LNCaP clone FGC (cell line): Measurements from ENCODE around the gene LSM4.

Experiments
- DNase-seq: peaks from one replicate; pipeline ENCODE4 v3.0.0-alpha.2; 2011; ENCODE audit warnings: low read depth
- H3K4me3 ChIP-seq: 2 replicates; pipeline ENCODE4 v1.5.1; 2011; ENCODE audit warnings: mild to moderate bottlenecking, low read depth, low read length, control low read depth
- TF ChIP-seq, protein P1 (sequence below): IDR thresholded peaks from 2 replicates; pipeline ENCODE4 v1.5.1; 2012; ENCODE audit warnings: mild to moderate bottlenecking; ENCODE audit not compliant: control insufficient read depth, insufficient read depth; ENCODE audit errors: extremely low read depth

LSM4 gene

GRCh38 chr19:18306209-18306887 lies 16.5 kb downstream of the LSM4 start:
- TF ChIP-seq, protein P1, sequence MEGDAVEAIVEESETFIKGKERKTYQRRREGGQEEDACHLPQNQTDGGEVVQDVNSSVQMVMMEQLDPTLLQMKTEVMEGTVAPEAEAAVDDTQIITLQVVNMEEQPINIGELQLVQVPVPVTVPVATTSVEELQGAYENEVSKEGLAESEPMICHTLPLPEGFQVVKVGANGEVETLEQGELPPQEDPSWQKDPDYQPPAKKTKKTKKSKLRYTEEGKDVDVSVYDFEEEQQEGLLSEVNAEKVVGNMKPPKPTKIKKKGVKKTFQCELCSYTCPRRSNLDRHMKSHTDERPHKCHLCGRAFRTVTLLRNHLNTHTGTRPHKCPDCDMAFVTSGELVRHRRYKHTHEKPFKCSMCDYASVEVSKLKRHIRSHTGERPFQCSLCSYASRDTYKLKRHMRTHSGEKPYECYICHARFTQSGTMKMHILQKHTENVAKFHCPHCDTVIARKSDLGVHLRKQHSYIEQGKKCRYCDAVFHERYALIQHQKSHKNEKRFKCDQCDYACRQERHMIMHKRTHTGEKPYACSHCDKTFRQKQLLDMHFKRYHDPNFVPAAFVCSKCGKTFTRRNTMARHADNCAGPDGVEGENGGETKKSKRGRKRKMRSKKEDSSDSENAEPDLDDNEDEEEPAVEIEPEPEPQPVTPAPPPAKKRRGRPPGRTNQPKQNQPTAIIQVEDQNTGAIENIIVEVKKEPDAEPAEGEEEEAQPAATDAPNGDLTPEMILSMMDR: no peak
- DNase-seq: no peak
- H3K4me3 ChIP-seq: no peak overlapping the region

- TF ChIP-seq, protein P1: no peak
- DNase-seq: no peak
- no peak overlapping the region for H3K4me3 ChIP-seq
These were observed 18.2 kb downstream of the LSM4 start for GRCh38 chr19:18304458-18305310.

GRCh38 chr19:18304208-18304457 lies 18.7 kb downstream of the LSM4 start:
- no peak for DNase-seq
- TF ChIP-seq, protein P1: no peak
- H3K4me3 ChIP-seq: no peak overlapping the region

- TF ChIP-seq, protein P1: no peak
- DNase-seq: no peak
- H3K4me3 ChIP-seq: no peak overlapping the region
These were observed 21.2 kb downstream of the LSM4 start for GRCh38 chr19:18301718-18302111.

DNA sequence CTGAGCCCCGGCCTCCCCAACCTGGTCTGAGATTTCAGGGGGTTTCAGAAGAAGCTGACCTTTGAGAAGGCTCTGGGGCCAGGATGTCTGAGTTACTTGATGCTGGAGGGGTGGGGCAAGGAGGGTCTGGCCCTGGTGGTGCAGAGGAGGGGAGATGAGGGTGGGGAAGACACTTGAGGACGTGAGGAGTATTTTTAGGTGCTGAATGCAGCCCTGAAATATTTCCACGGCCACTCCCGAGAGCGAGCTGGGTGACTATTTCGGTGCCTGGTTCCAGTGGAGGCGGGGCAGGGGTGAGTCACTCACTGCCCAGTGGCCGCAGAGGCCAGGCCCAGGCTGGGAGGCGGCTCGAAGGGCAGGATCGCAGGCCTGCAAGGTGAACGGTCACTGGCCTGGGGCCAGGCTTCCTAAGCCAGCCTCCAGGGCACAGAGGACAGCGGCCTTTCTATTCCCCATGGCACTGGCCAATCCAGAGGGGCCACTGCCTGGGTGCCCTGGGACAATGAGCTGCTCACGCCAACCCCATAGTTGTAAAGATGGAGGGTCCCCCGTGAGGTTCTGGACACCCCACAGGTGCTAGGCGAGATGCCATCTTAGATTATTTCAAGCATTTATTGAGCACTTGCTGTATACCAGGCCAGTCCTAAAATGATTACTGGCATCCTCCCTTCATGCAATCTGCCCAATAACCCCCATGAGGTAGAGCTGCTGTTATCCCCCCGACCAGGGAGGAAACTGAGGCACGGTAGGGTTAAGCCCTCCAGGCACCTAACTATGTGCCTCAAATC lies 21.8 kb downstream of the LSM4 start:
- no peak overlapping the region for H3K4me3 ChIP-seq
- DNase-seq: no peak
- TF ChIP-seq, protein P1: no peak

DNA sequence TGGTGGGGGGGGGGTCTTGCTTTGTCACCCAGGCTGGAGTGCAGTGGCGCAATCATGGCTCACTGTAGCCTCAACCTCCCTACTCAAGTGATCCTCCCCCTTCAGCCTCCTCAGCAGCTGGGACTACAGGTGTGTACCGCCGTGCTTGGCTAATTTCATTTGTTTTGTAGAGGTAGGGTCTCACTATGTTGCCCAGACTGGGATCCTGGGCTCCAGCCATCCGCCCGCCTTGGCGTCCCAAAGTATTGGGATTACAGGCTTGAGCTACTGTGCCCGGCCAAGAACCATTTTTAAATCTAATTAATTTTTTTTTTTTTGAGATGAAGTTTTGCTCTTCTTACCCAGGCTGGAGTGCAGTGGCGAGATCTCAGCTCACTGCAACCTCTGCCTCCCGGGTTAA lies 23.2 kb downstream of the LSM4 start:
- DNase-seq: no peak
- TF ChIP-seq, protein P1: no peak
- no peak overlapping the region for H3K4me3 ChIP-seq
